ENCODE measurements around the gene SLIT3.

Gene SLIT3

GRCh38 chr5:168813184-168813968 lies 487.6 kb downstream of the SLIT3 start:
- no peak for DNase-seq

GRCh38 chr5:168810641-168811040 lies 490.3 kb downstream of the SLIT3 start:
- no peak for DNase-seq

GRCh38 chr5:168809218-168809617 lies 491.7 kb downstream of the SLIT3 start:
- no peak for DNase-seq

GRCh38 chr5:168808051-168808616 lies 492.8 kb downstream of the SLIT3 start:
- no peak for DNase-seq

- DNase-seq = no peak
These were observed 493.7 kb downstream of the SLIT3 start for GRCh38 chr5:168807287-168807686.

- DNase-seq = no peak
These were observed 497.4 kb downstream of the SLIT3 start for GRCh38 chr5:168803541-168803940.

GRCh38 chr5:168802337-168802736 lies 498.6 kb downstream of the SLIT3 start:
- DNase-seq = no peak

GRCh38 chr5:168801567-168801966 lies 499.4 kb downstream of the SLIT3 start:
- DNase-seq = no peak

GRCh38 chr5:168800701-168801100 lies 500.2 kb downstream of the SLIT3 start:
- no peak for DNase-seq

GRCh38 chr5:168798065-168799023 lies 502.6 kb downstream of the SLIT3 start:
- no peak for DNase-seq

- DNase-seq = no peak
These were observed 504.1 kb downstream of the SLIT3 start for GRCh38 chr5:168796593-168797580.

GRCh38 chr5:168796000-168796399 lies 504.9 kb downstream of the SLIT3 start:
- DNase-seq = no peak

GRCh38 chr5:168793841-168794837 lies 506.8 kb downstream of the SLIT3 start:
- DNase-seq = no peak

- DNase-seq = no peak
These were observed 508.3 kb downstream of the SLIT3 start for GRCh38 chr5:168792678-168793077.

- DNase-seq = no peak
These were observed 510.2 kb downstream of the SLIT3 start for GRCh38 chr5:168790671-168791250.

- DNase-seq = no peak
These were observed 510.8 kb downstream of the SLIT3 start for GRCh38 chr5:168790002-168790635.

GRCh38 chr5:168788786-168789185 lies 512.2 kb downstream of the SLIT3 start:
- DNase-seq = no peak

GRCh38 chr5:168788107-168788506 lies 512.8 kb downstream of the SLIT3 start:
- DNase-seq = no peak

- DNase-seq = no peak
These were observed 514.8 kb downstream of the SLIT3 start for GRCh38 chr5:168786147-168786546.

GRCh38 chr5:168784454-168784853 lies 516.5 kb downstream of the SLIT3 start:
- DNase-seq = no peak

Data from RPMI8226 (cell line).